GM11168 (cell line): Measurements from ENCODE around the gene SELENOI.
"Not testable (repeated sequence)": the region's sequence is repeated elsewhere in the genome, so short reads cannot be mapped to it uniquely, and the experiment has no call there.

Experiments used
- in situ Hi-C: fragments of 300-500 bp; cut with MboI; formaldehyde crosslinking; loops from one replicate; pipeline ENCODE4 v1.12.0; 2022; ENCODE audit warnings: low sequenced_read_pairs; ENCODE audit not compliant: unreplicated experiment

SELENOI gene

GRCh38 chr2:26355038-26355995 is 9.4 kb downstream of the SELENOI start:
- in situ Hi-C loops: no loop called here

GRCh38 chr2:26356111-26356510 is 10.2 kb downstream of the SELENOI start:
- in situ Hi-C loops: no loop called here

- in situ Hi-C loops: no loop called here
These were observed 10.8 kb downstream of the SELENOI start for GRCh38 chr2:26356771-26357170.

DNA sequence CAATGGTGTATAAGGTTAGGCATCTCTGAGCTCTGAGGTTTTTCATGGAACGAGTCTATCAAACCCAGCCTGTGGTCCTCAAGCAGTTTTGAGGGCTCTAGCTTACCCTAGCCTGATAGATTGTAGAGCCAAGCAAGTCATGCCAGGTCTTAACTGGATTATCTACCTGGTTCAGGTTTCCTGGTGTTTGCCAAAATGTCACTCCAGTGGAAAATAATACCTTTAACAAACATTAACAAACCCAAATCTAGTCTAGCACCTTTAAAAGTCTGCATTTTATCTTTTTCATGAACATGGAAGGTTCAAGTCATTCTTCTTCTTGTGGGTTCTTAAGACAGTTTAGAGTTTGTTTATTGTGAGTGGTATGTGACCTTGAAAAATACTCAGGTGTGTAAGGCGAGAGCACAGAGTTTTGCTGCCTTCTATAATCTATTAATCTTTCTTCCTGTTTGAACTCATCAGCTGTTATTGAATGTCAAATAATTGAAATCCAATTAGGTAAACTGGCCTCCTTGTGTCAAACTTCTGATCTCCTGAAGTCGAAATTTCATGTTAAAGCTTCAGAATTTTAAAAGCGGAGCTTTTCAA is 14.0 kb downstream of the SELENOI start:
- in situ Hi-C loops: no loop called here

DNA sequence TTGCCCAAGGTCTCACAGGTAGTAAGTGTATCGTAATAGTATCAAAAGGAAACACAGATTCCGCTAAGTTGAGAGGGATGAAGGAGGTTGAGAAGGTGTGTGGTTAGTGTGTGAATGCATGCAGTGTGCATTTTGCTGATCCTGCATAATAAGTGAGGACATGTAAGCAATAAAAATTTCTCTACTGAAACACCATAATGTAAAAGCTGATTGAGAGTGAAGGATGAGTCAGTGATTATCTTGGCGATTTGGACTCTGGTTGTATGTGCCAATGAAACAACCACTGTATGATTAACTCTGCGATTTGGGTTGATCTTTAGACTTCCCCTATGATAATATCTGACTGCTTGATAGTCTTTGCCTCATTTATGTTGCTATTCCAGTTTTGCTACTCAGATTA is 17.4 kb downstream of the SELENOI start:
- in situ Hi-C loops: no loop called here

GRCh38 chr2:26363958-26364357 is 18.0 kb downstream of the SELENOI start:
- in situ Hi-C loops: no loop called here

DNA sequence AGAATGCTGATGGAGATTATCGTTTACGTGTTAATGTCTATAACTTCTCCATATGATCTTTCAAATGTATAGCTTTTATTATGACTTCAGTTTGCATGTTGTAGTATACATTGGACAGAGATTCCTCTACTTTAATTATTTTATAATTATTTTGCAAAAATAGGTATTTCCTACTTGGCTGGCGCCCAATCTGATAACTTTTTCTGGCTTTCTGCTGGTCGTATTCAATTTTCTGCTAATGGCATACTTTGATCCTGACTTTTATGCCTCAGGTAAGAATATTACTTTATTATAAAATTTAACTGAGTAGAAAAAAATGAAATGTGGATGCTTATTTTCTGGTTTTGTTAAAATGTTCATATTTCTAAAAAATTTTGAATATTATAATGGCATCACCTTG is 18.7 kb downstream of the SELENOI start:
- in situ Hi-C loops: no loop called here

DNA sequence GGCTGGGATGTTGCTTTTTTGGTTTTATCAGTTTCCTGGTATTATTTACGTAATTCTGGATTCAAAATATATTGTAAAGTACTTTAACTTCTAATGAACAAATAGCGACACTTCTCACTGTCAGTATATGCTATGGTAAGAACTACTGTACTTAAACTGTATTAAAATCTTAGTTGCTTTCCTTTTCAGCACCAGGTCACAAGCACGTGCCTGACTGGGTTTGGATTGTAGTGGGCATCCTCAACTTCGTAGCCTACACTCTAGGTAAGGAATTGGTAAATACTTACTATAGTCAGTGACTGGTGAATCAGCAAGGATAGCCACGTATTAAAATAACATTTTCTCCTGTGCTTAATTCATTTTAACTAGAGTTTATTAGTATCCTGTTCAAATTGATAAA is 21.0 kb downstream of the SELENOI start:
- in situ Hi-C loops: no loop called here

GRCh38 chr2:26369664-26370063 is 23.7 kb downstream of the SELENOI start:
- in situ Hi-C loops: not testable (repeated sequence)

DNA sequence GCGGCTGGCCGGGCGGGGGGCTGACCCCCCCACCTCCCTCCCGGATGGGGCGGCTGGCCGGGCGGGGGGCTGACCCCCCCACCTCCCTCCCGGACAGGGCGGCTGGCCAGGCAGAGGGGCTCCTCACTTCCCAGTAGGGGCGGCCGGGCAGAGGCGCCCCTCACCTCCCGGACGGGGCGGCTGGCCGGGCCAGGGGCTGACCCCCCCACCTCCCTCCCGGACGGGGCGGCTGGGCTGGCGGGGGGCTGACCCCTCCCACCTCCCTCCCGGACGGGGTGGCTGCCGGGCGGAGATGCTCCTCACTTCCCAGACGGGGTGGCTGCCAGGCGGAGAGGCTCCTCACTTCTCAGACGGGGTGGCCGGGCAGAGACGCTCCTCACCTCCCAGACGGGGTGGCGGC is 25.0 kb downstream of the SELENOI start:
- in situ Hi-C loops: not testable (repeated sequence)

GRCh38 chr2:26376799-26377198 is 30.9 kb downstream of the SELENOI start:
- in situ Hi-C loops: no loop called here

DNA sequence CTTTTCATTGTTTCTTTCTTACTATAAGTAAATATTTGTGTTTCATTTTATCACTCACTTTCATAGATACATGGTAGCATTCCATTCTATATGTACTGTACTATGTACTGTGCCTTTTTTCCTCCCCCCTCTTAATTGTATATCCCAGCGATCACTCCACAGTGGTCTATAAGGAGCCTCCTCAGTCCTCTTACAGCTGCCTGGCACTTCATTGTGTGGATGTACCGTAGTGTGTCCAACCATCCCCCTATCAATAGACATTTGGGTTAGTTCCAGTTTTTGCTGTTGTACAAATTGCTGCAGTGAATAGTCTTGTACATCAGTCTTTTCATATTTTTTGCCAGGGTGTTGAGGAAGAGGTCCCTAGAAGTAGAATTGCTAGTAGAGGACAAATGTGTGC is 34.3 kb downstream of the SELENOI start:
- in situ Hi-C loops: no loop called here

GRCh38 chr2:26382564-26382963 is 36.6 kb downstream of the SELENOI start:
- in situ Hi-C loops: no loop called here

DNA sequence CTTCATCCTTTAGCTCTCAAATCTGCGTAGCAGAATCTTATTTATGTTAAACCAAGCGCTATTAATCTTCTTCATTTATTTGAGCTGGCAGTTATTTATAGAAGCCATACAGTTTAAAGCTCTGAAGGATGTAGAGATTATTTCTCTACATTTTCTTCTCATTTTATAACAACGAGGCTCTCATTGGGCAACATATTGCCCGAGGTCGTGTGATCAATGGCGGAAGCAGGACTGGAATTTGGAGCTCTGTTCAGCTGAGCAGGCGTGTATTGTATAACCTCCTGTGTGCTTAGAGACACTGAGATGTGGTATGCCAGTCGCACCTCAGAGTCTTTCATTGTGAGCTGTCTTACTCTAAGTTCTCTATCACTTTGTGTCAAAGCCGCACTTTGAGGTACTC is 38.2 kb downstream of the SELENOI start:
- in situ Hi-C loops: no loop called here

DNA sequence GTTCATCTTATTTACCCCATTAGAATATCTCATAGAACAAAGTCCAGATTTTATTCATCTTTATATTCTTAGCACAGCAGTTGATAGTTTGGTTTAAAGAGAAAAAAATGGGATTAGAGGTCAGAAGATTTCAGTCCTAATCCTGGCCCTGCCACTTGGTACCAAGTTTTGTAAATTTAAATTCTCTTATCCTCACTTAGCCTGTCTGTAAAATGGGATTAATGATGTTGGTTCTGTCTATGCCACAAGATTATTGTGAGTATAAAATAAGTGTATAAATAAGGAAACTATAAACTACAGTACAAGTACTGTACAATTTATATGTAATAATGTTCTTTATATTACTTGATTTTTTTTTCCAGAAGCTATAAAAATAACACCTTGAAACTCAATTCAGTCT is 38.7 kb downstream of the SELENOI start:
- in situ Hi-C loops: no loop called here

DNA sequence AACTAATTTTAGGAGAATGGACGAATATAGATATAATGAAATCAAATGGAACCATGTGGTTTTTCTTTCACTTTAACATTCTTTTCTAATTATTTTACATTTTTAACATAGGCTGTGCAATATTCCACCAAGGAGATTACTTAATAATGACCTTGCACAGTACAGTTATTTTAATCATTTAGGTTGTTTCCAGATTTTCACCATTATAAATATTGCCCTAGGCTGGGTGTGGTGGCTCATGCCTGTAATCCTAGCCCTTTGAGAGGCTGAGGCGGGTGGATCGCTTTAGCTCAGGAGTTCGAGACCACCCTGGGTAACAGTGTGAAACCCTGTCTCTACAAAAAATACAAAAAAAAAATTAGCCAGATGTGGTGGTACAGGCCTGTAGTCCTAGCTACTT is 41.2 kb downstream of the SELENOI start:
- in situ Hi-C loops: no loop called here

DNA sequence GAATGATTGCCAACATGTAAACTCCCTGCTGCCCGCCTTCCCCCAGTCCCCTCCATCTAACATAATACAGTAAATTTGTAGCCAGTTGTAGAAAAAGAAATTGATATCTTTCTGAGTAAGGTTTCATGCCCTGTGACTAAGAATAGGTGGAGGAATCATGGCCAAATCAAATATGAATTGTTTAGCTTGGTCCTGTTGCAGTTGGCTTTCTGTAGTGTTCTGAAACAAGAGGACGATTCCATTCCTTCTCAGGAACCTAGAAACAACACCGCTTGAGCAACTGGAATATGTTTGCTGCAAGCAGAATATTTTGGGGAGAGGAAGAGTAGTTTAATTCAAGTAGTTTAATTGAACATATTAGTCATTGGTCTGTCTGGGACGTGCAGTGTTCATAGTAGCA is 48.8 kb downstream of the SELENOI start:
- in situ Hi-C loops: no loop called here

- in situ Hi-C loops: no loop called here
These were observed 49.5 kb downstream of the SELENOI start for GRCh38 chr2:26395394-26395793.

DNA sequence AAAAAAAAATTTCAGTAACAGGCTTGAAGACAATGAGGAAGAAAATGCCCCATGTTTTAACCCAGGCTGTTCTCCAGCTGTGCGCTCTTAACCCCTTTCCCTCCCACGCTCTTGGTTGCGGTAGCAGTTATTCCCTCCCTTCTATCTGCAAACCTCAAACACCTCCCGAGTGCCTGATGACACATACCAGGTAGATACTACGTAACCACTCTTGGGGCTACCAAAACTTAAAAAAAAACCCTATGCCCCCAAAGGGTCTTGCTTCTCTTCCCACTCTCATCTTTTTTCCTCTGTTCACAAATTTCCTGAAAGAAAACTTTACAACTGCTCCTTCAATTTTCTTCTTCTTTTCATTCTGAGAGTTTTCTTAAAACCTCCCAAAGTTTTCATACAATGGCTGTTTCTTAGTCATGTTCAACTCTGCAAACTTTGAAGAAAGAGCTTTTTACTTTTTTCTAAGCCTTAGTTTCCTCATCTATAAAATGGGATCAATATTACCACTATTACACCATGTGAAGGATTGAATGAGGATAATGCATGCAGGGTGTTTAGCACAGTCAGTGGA is 50.9 kb downstream of the SELENOI start:
- in situ Hi-C loops: no loop called here

GRCh38 chr2:26399771-26400376 is 53.9 kb downstream of the SELENOI start:
- in situ Hi-C loops: no loop called here

- in situ Hi-C loops: no loop called here
These were observed 54.8 kb downstream of the SELENOI start for GRCh38 chr2:26400723-26401122.
